ENCODE data around the gene WWOX.

WWOX gene

GRCh38 chr16:78225919-78226318 is 126.5 kb downstream of the WWOX start:
- no peak for DNase-seq (ENCODE audit: low read depth, low spot score)

GRCh38 chr16:78227855-78228254 is 128.4 kb downstream of the WWOX start:
- no peak for DNase-seq (ENCODE audit: low read depth, low spot score)

GRCh38 chr16:78228704-78229103 is 129.2 kb downstream of the WWOX start:
- no peak for DNase-seq (ENCODE audit: low read depth, low spot score)

- no peak for DNase-seq (ENCODE audit: low read depth, low spot score)
These were observed 131.4 kb downstream of the WWOX start for GRCh38 chr16:78230832-78231231.

- no peak for DNase-seq (ENCODE audit: low read depth, low spot score)
These were observed 135.8 kb downstream of the WWOX start for GRCh38 chr16:78235168-78235800.

GRCh38 chr16:78235876-78236275 is 136.4 kb downstream of the WWOX start:
- DNase-seq (ENCODE audit: low read depth, low spot score), result no peak

- DNase-seq (ENCODE audit: low read depth, low spot score), result no peak
These were observed 138.4 kb downstream of the WWOX start for GRCh38 chr16:78237841-78238240.

- DNase-seq (ENCODE audit: low read depth, low spot score), result no peak
These were observed 141.2 kb downstream of the WWOX start for GRCh38 chr16:78240459-78241222.

GRCh38 chr16:78242239-78242630 is 142.8 kb downstream of the WWOX start:
- DNase-seq (ENCODE audit: low read depth, low spot score), result no peak

GRCh38 chr16:78244131-78244895 is 144.9 kb downstream of the WWOX start:
- no peak for DNase-seq (ENCODE audit: low read depth, low spot score)

GRCh38 chr16:78246559-78246958 is 147.1 kb downstream of the WWOX start:
- DNase-seq (ENCODE audit: low read depth, low spot score), result no peak

- peak; percentile 28 for DNase-seq (ENCODE audit: low read depth, low spot score)
These were observed 149.6 kb downstream of the WWOX start for GRCh38 chr16:78249056-78249455.

GRCh38 chr16:78249832-78250231 is 150.4 kb downstream of the WWOX start:
- no peak for DNase-seq (ENCODE audit: low read depth, low spot score)

- no peak for DNase-seq (ENCODE audit: low read depth, low spot score)
These were observed 151.7 kb downstream of the WWOX start for GRCh38 chr16:78251115-78251514.

GRCh38 chr16:78252757-78253156 is 153.3 kb downstream of the WWOX start:
- no peak for DNase-seq (ENCODE audit: low read depth, low spot score)

- DNase-seq (ENCODE audit: low read depth, low spot score), result no peak
These were observed 155.4 kb downstream of the WWOX start for GRCh38 chr16:78254841-78255240.

- no peak for DNase-seq (ENCODE audit: low read depth, low spot score)
These were observed 157.4 kb downstream of the WWOX start for GRCh38 chr16:78256686-78257375.

GRCh38 chr16:78257376-78257728 is 157.9 kb downstream of the WWOX start:
- no peak for DNase-seq (ENCODE audit: low read depth, low spot score)

- no peak for DNase-seq (ENCODE audit: low read depth, low spot score)
These were observed 159.1 kb downstream of the WWOX start for GRCh38 chr16:78258375-78259065.

- no peak for DNase-seq (ENCODE audit: low read depth, low spot score)
These were observed 160.4 kb downstream of the WWOX start for GRCh38 chr16:78259873-78260272.

GRCh38 chr16:78264642-78265041 is 165.2 kb downstream of the WWOX start:
- no peak for DNase-seq (ENCODE audit: low read depth, low spot score)

- no peak for DNase-seq (ENCODE audit: low read depth, low spot score)
These were observed 169.8 kb downstream of the WWOX start for GRCh38 chr16:78269256-78269655.
